ENCODE measurements around the gene CEACAM16. TPM values are rescaled to one million over a fixed set of nuclear protein-coding genes. Genes with fewer than 3 reads are reported as not detected.

Gene CEACAM16
- polyA plus RNA-seq (2012; ENCODE audit: low read depth, missing spikeins) = 0.05 TPM

GRCh38 chr19:44698492-44699201 lies at the start of gene CEACAM16:
Gene CEACAM16, plus strand, starts transcription at chr19:44699151. Its CDS starts 2,306 bp downstream, at chr19:44701457.
- FAIRE-seq (no peak), DNase-seq (ENCODE audit: insufficient read length, low spot score) (no peak)
- no peak for TF ChIP-seq POLR2A (IDR thresholded peaks at IDR 0.05; ENCODE audit: low read depth, low read length)
- no peak for TF ChIP-seq POU2F2 (IDR thresholded peaks at IDR 0.05; ENCODE audit: low read depth, low read length)
- TF ChIP-seq POLR2AphosphoS5 (IDR thresholded peaks at IDR 0.05; ENCODE audit: low read depth, low read length) = no peak
- no peak for TF ChIP-seq TAF1 (IDR thresholded peaks at IDR 0.05; ENCODE audit: low read depth, low read length)
- TF ChIP-seq PAX5 (IDR thresholded peaks at IDR 0.05; ENCODE audit: insufficient read depth, low read length, severe bottlenecking) = no peak
- no peak for TF ChIP-seq SPI1 (IDR thresholded peaks at IDR 0.05; ENCODE audit: low read depth, low read length)

DNA sequence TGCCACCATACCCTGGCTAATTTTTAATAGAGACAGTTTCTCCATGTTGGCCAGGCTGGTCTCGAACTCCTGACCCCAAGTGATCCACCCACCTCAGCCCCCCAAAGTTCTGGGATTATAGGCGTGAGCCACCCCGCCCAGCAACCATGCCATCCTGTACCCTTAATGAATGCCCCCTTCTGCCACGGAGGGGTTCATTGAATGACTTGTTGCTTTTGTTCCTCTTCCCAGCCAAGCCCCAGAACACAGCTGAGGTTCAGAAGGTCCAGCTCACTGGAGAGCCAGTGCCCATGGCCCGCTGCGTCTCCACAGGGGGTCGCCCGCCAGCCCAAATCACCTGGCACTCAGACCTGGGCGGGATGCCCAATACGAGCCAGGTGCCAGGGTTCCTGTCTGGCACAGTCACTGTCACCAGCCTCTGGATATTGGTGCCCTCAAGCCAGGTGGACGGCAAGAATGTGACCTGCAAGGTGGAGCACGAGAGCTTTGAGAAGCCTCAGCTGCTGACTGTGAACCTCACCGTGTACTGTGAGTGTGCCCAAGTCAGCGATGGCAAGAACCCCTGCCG lies 49.3 kb upstream of the CEACAM16 start:
- no peak for FAIRE-seq
- TF ChIP-seq POLR2AphosphoS5 (IDR thresholded peaks at IDR 0.05; ENCODE audit: low read depth, low read length) = no peak
- no peak for TF ChIP-seq TAF1 (IDR thresholded peaks at IDR 0.05; ENCODE audit: low read depth, low read length)
- no peak for TF ChIP-seq POU2F2 (IDR thresholded peaks at IDR 0.05; ENCODE audit: low read depth, low read length)
- no peak for TF ChIP-seq POLR2A (IDR thresholded peaks at IDR 0.05; ENCODE audit: low read depth, low read length)
- no peak for TF ChIP-seq PAX5 (IDR thresholded peaks at IDR 0.05; ENCODE audit: insufficient read depth, low read length, severe bottlenecking)
- no peak for TF ChIP-seq SPI1 (IDR thresholded peaks at IDR 0.05; ENCODE audit: low read depth, low read length)
- no peak for DNase-seq (ENCODE audit: insufficient read length, low spot score)

DNA sequence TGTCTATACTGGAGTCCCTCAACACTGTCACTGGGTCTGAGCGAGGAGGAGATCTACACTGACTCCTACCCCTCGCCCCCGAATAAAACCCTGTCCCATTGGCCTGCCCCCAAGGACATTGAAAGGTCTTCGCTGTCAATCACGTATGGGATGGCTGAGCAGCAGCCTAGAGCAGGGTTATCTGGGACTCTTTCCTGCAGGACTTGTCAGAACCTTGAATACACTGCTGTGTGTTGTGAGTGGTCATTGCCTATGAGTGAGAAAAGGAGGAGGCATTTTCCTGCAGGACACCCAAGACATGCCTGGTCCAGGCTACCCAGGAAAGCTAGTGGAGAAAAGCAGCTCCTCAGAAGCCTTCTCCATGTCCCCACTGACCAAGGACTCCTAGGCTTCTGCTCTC lies 45.6 kb upstream of the CEACAM16 start:
- TF ChIP-seq POLR2AphosphoS5 (IDR thresholded peaks at IDR 0.05; ENCODE audit: low read depth, low read length) = no peak
- FAIRE-seq (no peak), DNase-seq (ENCODE audit: insufficient read length, low spot score) (no peak)

- DNase-seq (ENCODE audit: insufficient read length, low spot score) (peak; percentile 83), FAIRE-seq (peak; percentile 95)
- TF ChIP-seq POLR2A (IDR thresholded peaks at IDR 0.05; ENCODE audit: low read depth, low read length) = no peak
- TF ChIP-seq TAF1 (IDR thresholded peaks at IDR 0.05; ENCODE audit: low read depth, low read length) = no peak
- no peak for TF ChIP-seq POU2F2 (IDR thresholded peaks at IDR 0.05; ENCODE audit: low read depth, low read length)
- TF ChIP-seq SPI1 (IDR thresholded peaks at IDR 0.05; ENCODE audit: low read depth, low read length) = no peak
- no peak for TF ChIP-seq PAX5 (IDR thresholded peaks at IDR 0.05; ENCODE audit: insufficient read depth, low read length, severe bottlenecking)
Observed at GRCh38 chr19:44653977-44654774, 44.8 kb upstream of the CEACAM16 start.

DNA sequence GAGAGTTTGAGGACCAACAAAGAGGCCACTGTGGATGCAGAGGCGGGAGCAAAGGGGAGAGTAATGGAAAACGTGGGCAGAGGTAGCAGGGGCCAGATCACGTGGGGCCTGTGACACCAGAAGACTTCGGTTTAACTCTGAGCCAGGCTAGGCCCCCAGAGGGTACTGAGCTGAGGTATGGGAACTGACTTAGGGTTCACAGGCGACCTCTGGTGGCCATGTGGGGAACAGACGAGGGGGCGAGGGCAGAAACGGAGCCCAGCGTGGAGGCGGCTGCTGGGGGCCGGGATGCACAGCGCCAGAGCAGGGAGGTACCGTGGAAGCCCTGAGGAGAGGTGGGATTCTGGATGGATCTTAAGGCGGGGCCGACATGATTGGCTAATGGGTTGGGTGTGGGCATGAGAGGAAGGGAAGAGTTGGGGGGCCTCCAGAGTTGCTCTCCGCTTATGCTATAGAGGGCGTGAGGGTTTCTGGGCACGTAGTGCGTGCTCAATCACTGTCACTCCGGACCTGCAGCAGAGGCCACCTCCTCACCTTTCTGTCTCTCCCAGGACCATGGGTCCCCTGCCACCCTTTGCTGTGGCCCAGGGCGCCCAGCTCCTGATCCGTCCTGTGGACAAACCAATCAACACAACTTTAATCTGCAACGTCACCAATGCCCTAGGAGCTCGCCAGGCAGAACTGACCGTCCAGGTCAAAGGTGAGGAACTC lies 41.6 kb upstream of the CEACAM16 start:
- peak; percentile 79 for FAIRE-seq
- TF ChIP-seq POU2F2 (IDR thresholded peaks at IDR 0.05; ENCODE audit: low read depth, low read length) (no peak), TAF1 (IDR thresholded peaks at IDR 0.05; ENCODE audit: low read depth, low read length) (no peak)
- DNase-seq (ENCODE audit: insufficient read length, low spot score) = peak; percentile 72

- no peak for TF ChIP-seq PAX5 (IDR thresholded peaks at IDR 0.05; ENCODE audit: insufficient read depth, low read length, severe bottlenecking)
- TF ChIP-seq POU2F2 (IDR thresholded peaks at IDR 0.05; ENCODE audit: low read depth, low read length) = no peak
- no peak for TF ChIP-seq POLR2AphosphoS5 (IDR thresholded peaks at IDR 0.05; ENCODE audit: low read depth, low read length)
- no peak for TF ChIP-seq SPI1 (IDR thresholded peaks at IDR 0.05; ENCODE audit: low read depth, low read length)
- no peak for TF ChIP-seq TAF1 (IDR thresholded peaks at IDR 0.05; ENCODE audit: low read depth, low read length)
- no peak for TF ChIP-seq POLR2A (IDR thresholded peaks at IDR 0.05; ENCODE audit: low read depth, low read length)
- FAIRE-seq (no peak), DNase-seq (ENCODE audit: insufficient read length, low spot score) (no peak)
Observed at GRCh38 chr19:44658069-44658733, 40.8 kb upstream of the CEACAM16 start.

DNA sequence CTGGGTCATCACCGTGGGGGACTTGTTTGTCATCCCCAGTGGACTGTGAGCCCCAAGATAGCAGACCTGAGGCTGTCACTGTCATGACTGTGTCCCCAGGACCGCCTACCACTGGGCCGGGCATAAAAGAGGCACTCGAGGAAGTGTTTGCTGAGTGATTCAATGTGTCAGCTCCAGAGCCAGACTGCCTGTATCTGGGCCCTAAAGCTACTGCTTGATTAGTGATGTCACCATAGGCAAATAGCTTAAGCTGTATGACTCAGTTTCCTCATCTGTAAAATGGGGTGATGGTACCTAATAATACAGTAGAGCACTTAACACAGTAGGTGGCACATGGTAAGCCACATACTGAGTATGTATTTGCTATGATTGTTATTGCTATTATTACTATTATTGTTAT lies 38.9 kb upstream of the CEACAM16 start:
- no peak for DNase-seq (ENCODE audit: insufficient read length, low spot score)
- TF ChIP-seq PAX5 (IDR thresholded peaks at IDR 0.05; ENCODE audit: insufficient read depth, low read length, severe bottlenecking) (no peak), POLR2A (IDR thresholded peaks at IDR 0.05; ENCODE audit: low read depth, low read length) (no peak), POU2F2 (IDR thresholded peaks at IDR 0.05; ENCODE audit: low read depth, low read length) (no peak), TAF1 (IDR thresholded peaks at IDR 0.05; ENCODE audit: low read depth, low read length) (no peak), POLR2AphosphoS5 (IDR thresholded peaks at IDR 0.05; ENCODE audit: low read depth, low read length) (no peak), SPI1 (IDR thresholded peaks at IDR 0.05; ENCODE audit: low read depth, low read length) (no peak)
- FAIRE-seq = no peak

GRCh38 chr19:44661205-44661604 lies 37.7 kb upstream of the CEACAM16 start:
- FAIRE-seq (no peak), DNase-seq (ENCODE audit: insufficient read length, low spot score) (no peak)
- no peak for TF ChIP-seq POLR2A (IDR thresholded peaks at IDR 0.05; ENCODE audit: low read depth, low read length)
- TF ChIP-seq TAF1 (IDR thresholded peaks at IDR 0.05; ENCODE audit: low read depth, low read length) = no peak
- no peak for TF ChIP-seq POU2F2 (IDR thresholded peaks at IDR 0.05; ENCODE audit: low read depth, low read length)
- TF ChIP-seq SPI1 (IDR thresholded peaks at IDR 0.05; ENCODE audit: low read depth, low read length) = no peak
- no peak for TF ChIP-seq POLR2AphosphoS5 (IDR thresholded peaks at IDR 0.05; ENCODE audit: low read depth, low read length)
- TF ChIP-seq PAX5 (IDR thresholded peaks at IDR 0.05; ENCODE audit: insufficient read depth, low read length, severe bottlenecking) = no peak

- TF ChIP-seq POLR2A (IDR thresholded peaks at IDR 0.05; ENCODE audit: low read depth, low read length) (no peak), TAF1 (IDR thresholded peaks at IDR 0.05; ENCODE audit: low read depth, low read length) (no peak), POU2F2 (IDR thresholded peaks at IDR 0.05; ENCODE audit: low read depth, low read length) (no peak), PAX5 (IDR thresholded peaks at IDR 0.05; ENCODE audit: insufficient read depth, low read length, severe bottlenecking) (no peak)
- FAIRE-seq = no peak
Observed at GRCh38 chr19:44661904-44662303, 37.0 kb upstream of the CEACAM16 start.

More at GRCh38 chr19:44661904-44662303, 37.0 kb upstream of the CEACAM16 start:
- DNase-seq (ENCODE audit: insufficient read length, low spot score) = no peak
